HepG2 (cell line): ENCODE data around the gene CD320. TPM values are rescaled to one million over a fixed set of nuclear protein-coding genes. Genes with fewer than 3 reads are reported as not detected.
A peak's percentile ranks its signal among the peaks of the same experiment; 100 is the strongest.

Experiments
- ATAC-seq: fragments of 200-7000 bp; cut with Tn5 transposase; 3 replicates; pipeline ENCODE4 v1.9.1; 2020; ENCODE audit warnings: mild to moderate bottlenecking, moderate library complexity
- BruUV-seq: library from RNA; stranded (reverse); fragments of 400-500 nt; replicated peaks from 2 replicates; lab custom pipeline; 2021; lab: Mats Ljungman, UMichigan
- CTCF ChIA-PET: fragments of 300-600 bp; formaldehyde crosslinking; extraction: SDS; loops from one replicate; lab custom pipeline; 2021; ENCODE audit warnings: low total read pairs, inconsistent platforms, low intra/inter-chr PET ratio; lab: Yijun Ruan, JAX
- POLR2A ChIA-PET: fragments of 350-600 bp; sonication (Branson Sonifier 250); formaldehyde crosslinking; loops from one replicate; lab custom pipeline; 2020; ENCODE audit warnings: antibody characterized with exemption, inconsistent platforms; lab: Yijun Ruan, JAX
- DNase-seq: peaks from one replicate; pipeline ENCODE4 v3.0.0-alpha.2; 2015; ENCODE audit warnings: low spot score
- FAIRE-seq: peaks from 3 replicates; lab custom pipeline; 2011; peaks lifted over from hg19 to GRCh38; lab: Jason Lieb, UNC
- H2AFZ ChIP-seq: one replicate; pipeline ENCODE4 v1.6.1; 2011; ENCODE audit warnings: low read length, inconsistent platforms
- H3K27ac ChIP-seq: fragments of 300-600 bp; 3 replicates; pipeline ENCODE4 v1.8.0; 2011; ENCODE audit warnings: mixed run types, mild to moderate bottlenecking, mixed read lengths, low read length, inconsistent platforms; ENCODE audit not compliant: insufficient read depth; ENCODE audit errors: extremely low read length
- H3K27me3 ChIP-seq, 2 experiments: fragments of 200-600 bp in 1 of 2; 2 replicates in 1 of 2; 3 replicates in 1 of 2; pipeline versions ENCODE4 v1.6.0 to v1.8.0; 2011; ENCODE audit warnings: low read length in 2 of 2, mild to moderate bottlenecking in 2 of 2, moderate library complexity in 2 of 2, inconsistent platforms in 1 of 2; ENCODE audit not compliant: insufficient read depth in 2 of 2, control insufficient read depth in 1 of 2
- H3K36me3 ChIP-seq, 2 experiments: fragments of 200-600 bp in 1 of 2; replicated peaks in 1 of 2; 2 replicates in 1 of 2; 3 replicates in 1 of 2; pipeline versions ENCODE4 v1.5.1 to v1.8.0; 2011; ENCODE audit warnings: low read length in 2 of 2, inconsistent platforms in 1 of 2; ENCODE audit not compliant: insufficient read depth in 2 of 2, control insufficient read depth in 1 of 2
- H3K4me1 ChIP-seq: 2 replicates; pipeline ENCODE4 v1.5.1; 2012; ENCODE audit warnings: low read length, inconsistent platforms; ENCODE audit not compliant: insufficient read depth
- H3K4me2 ChIP-seq: 2 replicates; pipeline ENCODE4 v1.6.0; 2011; ENCODE audit warnings: low read depth, low read length, inconsistent platforms
- H3K4me3 ChIP-seq, 3 experiments: fragments of 200-600 bp in 1 of 3; sonication (generic), shearing (Covaris generic) in 1 of 3; replicated peaks in 1 of 3; 2 replicates each; pipeline ENCODE4 v1.5.1; 2011 to 2016; ENCODE audit warnings: low read length in 3 of 3, inconsistent platforms in 2 of 3, low read depth in 2 of 3, mild to moderate bottlenecking in 2 of 3, control low read depth in 1 of 3, mixed read lengths in 1 of 3; ENCODE audit not compliant: insufficient read depth in 1 of 3
- H3K79me2 ChIP-seq: one replicate; pipeline ENCODE4 v1.6.1; 2011; ENCODE audit warnings: low read length, inconsistent platforms; ENCODE audit not compliant: insufficient read depth
- H3K9ac ChIP-seq: 2 replicates; pipeline ENCODE4 v1.6.0; 2011; ENCODE audit warnings: mild to moderate bottlenecking, low read depth, low read length, inconsistent platforms; ENCODE audit not compliant: insufficient read depth
- H3K9me3 ChIP-seq: 2 replicates; pipeline ENCODE4 v1.5.1; 2012; ENCODE audit warnings: mild to moderate bottlenecking, low read length
- H4K20me1 ChIP-seq: 2 replicates; pipeline ENCODE4 v1.6.0; 2011; ENCODE audit warnings: inconsistent platforms, mild to moderate bottlenecking, low read length, moderate library complexity; ENCODE audit not compliant: insufficient read depth
- PHB2 ChIP-seq: fragments of 450-650 bp; IDR thresholded peaks from 2 replicates; pipeline ENCODE4 v1.6.1; 2018; ENCODE audit not compliant: partially characterized antibody
- POLR2G ChIP-seq: fragments of 200-400 bp; formaldehyde crosslinking; IDR thresholded peaks from 2 replicates; pipeline ENCODE4 v1.6.1; 2018; ENCODE audit warnings: mild to moderate bottlenecking, low read depth, low read length, moderate library complexity
- ZNF335 ChIP-seq: sonication (generic); formaldehyde crosslinking; IDR thresholded peaks from 2 replicates; pipeline ENCODE4 v1.4.0; 2020; ENCODE audit warnings: missing genetic modification reagents
- ZNF747 ChIP-seq: sonication (generic); formaldehyde crosslinking; IDR thresholded peaks from 2 replicates; pipeline ENCODE4 v1.8.1; 2023; ENCODE audit warnings: missing genetic modification reagents, mild to moderate bottlenecking, borderline replicate concordance
- WGBS: methylation state at CpG from one replicate; pipeline ENCODE4 v1.1.6; 2017; ENCODE audit warnings: low lambda C conversion rate; 5-methylcytosine and 5-hydroxymethylcytosine counted together
- in situ Hi-C: cut with HindIII; loops from 2 replicates; pipeline ENCODE4 v1.10.0; 2017; ENCODE audit warnings: low pct_unique_long_range_greater_than_20kb; ENCODE audit not compliant: extremely low pct_ligation_motif_present
- intact Hi-C: fragments of 100-400 bp; cut with micrococcal nuclease; formaldehyde crosslinking; loops from one replicate; pipeline ENCODE4 v1.10.0; 2022; ENCODE audit not compliant: unreplicated experiment
- polyA plus RNA-seq, 8 experiments: library from polyadenylated mRNA; depleted of rRNA in 3 of 8; stranded (reverse) in 7 of 8; unstranded in 1 of 8; fragments of >200 nt; fragmentation: Illumina TruSeq in 4 of 8; extraction: Trizol in 4 of 8; gene quantifications; 2 replicates each; pipeline versions ENCODE4 v1.2.1 to v1.2.3, GENCODE V29; 2011 to 2016; ENCODE audit warnings: low read depth in 4 of 8, missing spikeins in 1 of 8, mixed read lengths in 1 of 8; ENCODE audit not compliant: insufficient read depth in 1 of 8
- total RNA-seq, 5 experiments: library from RNA; depleted of rRNA; stranded (reverse); fragments of >200 nt; fragmentation: Illumina TruSeq; extraction: Trizol; gene quantifications; 2 replicates each; pipeline ENCODE4 v1.2.3, GENCODE V29; 2016; ENCODE audit warnings: low read depth in 1 of 5
- TF ChIP-seq, protein P1 (sequence below): sonication (generic); formaldehyde crosslinking; IDR thresholded peaks from 2 replicates; pipeline ENCODE4 v1.5.0; 2020; ENCODE audit warnings: mild to moderate bottlenecking, missing genetic modification reagents, borderline replicate concordance

The CD320 gene
- total and polyA plus RNA-seq, 2 of the 13 experiments (the other 11 are each of a cell fraction or from before 2014, with no cell fraction given): 83.1 to 99.9 TPM

DNA sequence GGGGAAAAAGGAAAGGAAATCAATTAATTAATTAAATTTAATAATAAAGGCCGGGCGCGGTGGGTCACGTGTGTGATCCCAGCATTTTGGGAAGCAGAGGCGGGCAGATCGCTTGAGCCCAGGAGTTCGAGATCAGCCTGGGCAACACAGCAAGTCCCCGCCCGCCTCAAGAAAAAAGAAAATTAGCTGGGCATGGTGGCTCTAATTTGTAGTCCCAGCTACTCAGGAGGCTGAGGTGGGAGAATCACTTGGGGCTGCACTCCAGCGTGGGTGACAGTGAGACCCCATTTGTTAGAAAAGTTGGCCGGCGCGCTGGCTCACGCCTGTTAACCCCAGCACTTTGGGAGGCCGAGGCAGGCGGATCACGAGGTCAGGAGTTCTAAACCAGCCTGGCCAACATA is 733 bp upstream of the CD320 start:
- no peak overlapping the region for H2AFZ ChIP-seq
- ATAC-seq (no peak), FAIRE-seq (no peak), DNase-seq (no peak)
- no peaks in the 10 kb centered on the region for H3K27me3 ChIP-seq
- peaks cover 39% of the 10 kb centered on the region for H3K4me1 ChIP-seq
- TF ChIP-seq, protein P1, sequence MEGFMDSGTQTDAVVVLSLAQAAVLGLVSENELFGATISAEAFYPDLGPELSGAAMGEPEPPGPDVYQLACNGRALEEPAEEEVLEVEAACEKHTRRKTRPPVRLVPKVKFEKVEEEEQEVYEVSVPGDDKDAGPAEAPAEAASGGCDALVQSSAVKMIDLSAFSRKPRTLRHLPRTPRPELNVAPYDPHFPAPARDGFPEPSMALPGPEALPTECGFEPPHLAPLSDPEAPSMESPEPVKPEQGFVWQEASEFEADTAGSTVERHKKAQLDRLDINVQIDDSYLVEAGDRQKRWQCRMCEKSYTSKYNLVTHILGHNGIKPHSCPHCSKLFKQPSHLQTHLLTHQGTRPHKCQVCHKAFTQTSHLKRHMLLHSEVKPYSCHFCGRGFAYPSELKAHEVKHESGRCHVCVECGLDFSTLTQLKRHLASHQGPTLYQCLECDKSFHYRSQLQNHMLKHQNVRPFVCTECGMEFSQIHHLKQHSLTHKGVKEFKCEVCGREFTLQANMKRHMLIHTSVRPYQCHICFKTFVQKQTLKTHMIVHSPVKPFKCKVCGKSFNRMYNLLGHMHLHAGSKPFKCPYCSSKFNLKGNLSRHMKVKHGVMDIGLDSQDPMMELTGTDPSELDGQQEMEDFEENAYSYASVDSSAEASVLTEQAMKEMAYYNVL (CRISPR knock-in tag): no peak
- TF ChIP-seq ZNF335 (CRISPR knock-in tag) (no peak), PHB2 (no peak), POLR2G (no peak), ZNF747 (no peak)
- H3K4me3 ChIP-seq: peak overlapping the region; percentile 50 to 77 (median 66); a peak in 5 of 6 replicates
- intact Hi-C loops: no loop called here
- no peaks in the 10 kb centered on the region for H3K9me3 ChIP-seq
- in situ Hi-C loops: loop anchor here (5.0 kb wide), 1 partner anchor 47 kb away; no protein-coding TSS in a partner anchor
- POLR2A ChIA-PET: interaction anchor here (5.8 kb wide), 1 partner anchor 11 kb away, joined by 39 read pairs; the partner anchor contains the start of genes NDUFA7 and RPS28
- CTCF ChIA-PET: no interaction called here
- peaks cover 17% of the 10 kb centered on the region for H3K79me2 ChIP-seq
- peaks cover 13 to 25% of the 10 kb centered on the region in 2 experiments; a peak in 4 of 5 replicates for H3K36me3 ChIP-seq
- H3K9ac ChIP-seq: no peak overlapping the region
- BruUV-seq: no TSS peak
- H3K27ac ChIP-seq: peak overlapping the region; percentile 85
- H3K4me2 ChIP-seq: peak overlapping the region; percentile 98; the same call in 1 of the 2 replicates
- WGBS: 94% methylated on average over 17 of the region's 17 CpGs
- no peaks in the 10 kb centered on the region for H4K20me1 ChIP-seq
